Right lobe of liver (tissue), 6 donors: Measurements from ENCODE around the gene SNX14. TPM values are rescaled to one million over a fixed set of nuclear protein-coding genes. Genes with fewer than 3 reads are reported as not detected.

Experiments
- ATAC-seq, 4 donors: fragments of 200-7000 bp; cut with Tn5 transposase; one replicate each; pipeline ENCODE4 v1.9.1; 2020; ENCODE audit warnings: mild to moderate bottlenecking in 4 of 4, moderate library complexity in 4 of 4
- DNase-seq, 3 donors: peaks; one replicate each; pipeline ENCODE4 v3.0.0-alpha.2; 2020
- H3K27ac ChIP-seq, 3 donors: fragments of 200-600 bp; one replicate each; pipeline ENCODE4 v1.8.0; 2022
- H3K27me3 ChIP-seq, 2 donors: fragments of 200-600 bp; one replicate each; pipeline ENCODE4 v1.8.0; 2022
- H3K36me3 ChIP-seq, 4 donors: fragments of 200-600 bp; sonication (generic) in 1 of 4; one replicate each; pipeline versions ENCODE4 v1.5.1 to v1.8.0; 2017 to 2022; ENCODE audit warnings: control low read depth in 1 of 4
- H3K4me1 ChIP-seq, 4 donors: fragments of 200-600 bp; sonication (generic) in 1 of 4; one replicate each; pipeline versions ENCODE4 v1.5.1 to v1.8.0; 2017 to 2022; ENCODE audit warnings: control low read depth in 1 of 4
- H3K4me3 ChIP-seq, 3 donors: fragments of 200-600 bp; one replicate each; pipeline ENCODE4 v1.8.0; 2022
- H3K9me3 ChIP-seq, 4 donors: fragments of 200-600 bp; sonication (generic) in 1 of 4; one replicate each; pipeline versions ENCODE4 v1.5.1 to v1.8.0; 2017 to 2022; ENCODE audit warnings: control low read depth in 1 of 4
- CTCF ChIP-seq, 4 donors: fragments of 200-600 bp in 3 of 4; fragments of 450-650 bp in 1 of 4; IDR thresholded peaks; one replicate each; pipeline versions ENCODE4 v1.5.1 to v1.8.0; 2016 to 2022; ENCODE audit warnings: antibody characterized with exemption in 4 of 4, mild to moderate bottlenecking in 2 of 4
- POLR2A ChIP-seq: fragments of 450-650 bp; IDR thresholded peaks from one replicate; pipeline ENCODE4 v1.6.1; 2017; ENCODE audit warnings: antibody characterized with exemption, mild to moderate bottlenecking
- WGBS: methylation state at CpG from one replicate; pipeline ENCODE4 v1.1.6; 2018; ENCODE audit warnings: low coverage, low lambda C conversion rate; ENCODE audit not compliant: insufficient coverage; ENCODE audit errors: missing lambda C conversion rate; 5-methylcytosine and 5-hydroxymethylcytosine counted together
- intact Hi-C, 2 donors: fragments of 100-400 bp; cut with DNase I; formaldehyde crosslinking; loops; one replicate each; pipeline versions ENCODE4 v1.11.2 to v1.14.1; 2022
- total RNA-seq, 6 experiments: library from RNA; depleted of rRNA in 2 of 6; stranded (reverse); fragments of >200 nt in 2 of 6; fragmentation: NEBNext Ultra II Directional in 3 of 6; extraction: Animal tissue kit (Norgen Biotek cat#: 25700) in 3 of 6; gene quantifications; one replicate each; pipeline versions ENCODE4 v1.1.0 to v1.2.4, GENCODE V29; 2016 to 2023
- donor health status: DM: no; HTN: yes; CAD: no.
- donor health status: DM: no; HTN: no; CAD: no.
- donor health status: DM: no; HTN: no; CAD: no.
- donor health status: DM: no; HTN: yes; CAD: no.
- donor health status: DM: no; HTN: yes; CAD: no.

SNX14 gene
- total RNA-seq, 6 experiments from 2014 or later: 35.0 to 72.5 (median 51.9) TPM

GRCh38 chr6:85456782-85457181, 136.9 kb downstream of the SNX14 start:
- ATAC-seq (no peak), DNase-seq (no peak)
- H3K4me1 ChIP-seq: peaks cover 0 to 48% (median 16%) of the 10 kb centered on the region in 4 donors
- H3K4me3 ChIP-seq: no peak overlapping the region
- TF ChIP-seq POLR2A: no peak
- no peak for TF ChIP-seq CTCF (IDR thresholded peaks at IDR 0.05)
- H3K9me3 ChIP-seq: no peaks in the 10 kb centered on the region
- no peaks in the 10 kb centered on the region for H3K36me3 ChIP-seq
- intact Hi-C loops: no loop called here
- H3K27ac ChIP-seq: no peak overlapping the region
- no peaks in the 10 kb centered on the region for H3K27me3 ChIP-seq
- no CpG with 5 or more reads among the region's 4 CpGs for WGBS

Other genes starting within 250 kb of the SNX14 start
- 10 to 100 TPM; 19.3 to 31.8 (median 25.8) TPM for gene NT5E, start 143.8 kb downstream of the SNX14 start, total RNA-seq
- 10 to 100 TPM; 27.8 to 47.3 (median 39.4) TPM for gene SYNCRIP, start 49.0 kb upstream of the SNX14 start, total RNA-seq